Adrenal gland (tissue), 5 donors: ENCODE results near the gene NUP210L.

Experiments
- POLR2A ChIP-seq, 2 donors: fragments of 450-650 bp; IDR thresholded peaks; one replicate each; pipeline ENCODE4 v1.6.1; 2017; ENCODE audit warnings: antibody characterized with exemption in 2 of 2, mild to moderate bottlenecking in 2 of 2, moderate library complexity in 1 of 2
- TF ChIP-seq, protein P1 (sequence below), 6 experiments: fragments of 450-650 bp in 4 of 6; fragments of 200-600 bp in 2 of 6; sonication (generic) in 1 of 6; IDR thresholded peaks; 1 replicate in 5 of 6; 2 replicates in 1 of 6; pipeline versions ENCODE4 v1.5.1 to v1.8.0; 2016 to 2021; ENCODE audit warnings: antibody characterized with exemption in 6 of 6, mild to moderate bottlenecking in 2 of 6, moderate library complexity in 1 of 6
- donor health status: DM: no; HTN: no; CAD: no.

DNA sequence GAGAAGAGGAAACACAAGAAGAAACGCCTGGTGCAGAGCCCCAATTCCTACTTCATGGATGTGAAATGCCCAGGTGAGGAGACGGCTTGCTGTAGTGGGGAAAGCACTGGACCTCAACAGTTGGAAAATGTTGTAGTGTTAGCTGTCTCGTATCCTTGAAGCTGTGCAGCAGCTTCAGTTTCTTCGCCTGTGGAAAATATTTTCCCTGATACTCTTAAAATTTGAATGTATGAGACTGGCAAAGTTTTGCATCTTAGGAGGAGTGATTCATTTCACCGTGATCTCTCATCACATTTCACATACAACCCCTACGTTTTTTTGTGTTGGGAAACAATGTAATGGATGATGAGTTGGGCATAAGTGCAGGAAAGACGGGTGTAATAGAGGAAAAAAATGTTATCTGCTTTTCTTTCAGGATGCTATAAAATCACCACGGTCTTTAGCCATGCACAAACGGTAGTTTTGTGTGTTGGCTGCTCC, 163.7 kb downstream of the NUP210L start:
- no peak for TF ChIP-seq POLR2A (IDR thresholded peaks at IDR 0.05)
- TF ChIP-seq, protein P1, sequence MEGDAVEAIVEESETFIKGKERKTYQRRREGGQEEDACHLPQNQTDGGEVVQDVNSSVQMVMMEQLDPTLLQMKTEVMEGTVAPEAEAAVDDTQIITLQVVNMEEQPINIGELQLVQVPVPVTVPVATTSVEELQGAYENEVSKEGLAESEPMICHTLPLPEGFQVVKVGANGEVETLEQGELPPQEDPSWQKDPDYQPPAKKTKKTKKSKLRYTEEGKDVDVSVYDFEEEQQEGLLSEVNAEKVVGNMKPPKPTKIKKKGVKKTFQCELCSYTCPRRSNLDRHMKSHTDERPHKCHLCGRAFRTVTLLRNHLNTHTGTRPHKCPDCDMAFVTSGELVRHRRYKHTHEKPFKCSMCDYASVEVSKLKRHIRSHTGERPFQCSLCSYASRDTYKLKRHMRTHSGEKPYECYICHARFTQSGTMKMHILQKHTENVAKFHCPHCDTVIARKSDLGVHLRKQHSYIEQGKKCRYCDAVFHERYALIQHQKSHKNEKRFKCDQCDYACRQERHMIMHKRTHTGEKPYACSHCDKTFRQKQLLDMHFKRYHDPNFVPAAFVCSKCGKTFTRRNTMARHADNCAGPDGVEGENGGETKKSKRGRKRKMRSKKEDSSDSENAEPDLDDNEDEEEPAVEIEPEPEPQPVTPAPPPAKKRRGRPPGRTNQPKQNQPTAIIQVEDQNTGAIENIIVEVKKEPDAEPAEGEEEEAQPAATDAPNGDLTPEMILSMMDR (IDR thresholded peaks at IDR 0.05) = no peak
